ENCODE data around the gene CALD1.

The CALD1 gene

GRCh38 chr7:134798155-134798554 lies 18.7 kb downstream of the CALD1 start:
- Histone ChIP-seq H3K27me3 (ENCODE audit: control insufficient read depth, insufficient read depth, low read length) (no peaks in the 10 kb centered on the region), H3K4me1 (ENCODE audit: control insufficient read depth, low read depth, low read length) (no peaks in the 10 kb centered on the region), H3K27ac (ENCODE audit: low read length) (no peak overlapping the region), H3K9me3 (ENCODE audit: control insufficient read depth, low read depth, low read length) (peaks cover 6% of the 10 kb centered on the region), H3K4me3 (ENCODE audit: low read length) (no peak overlapping the region), H3K9ac (ENCODE audit: low read length) (no peak overlapping the region), H3K36me3 (ENCODE audit: control insufficient read depth, low read depth, low read length) (no peaks in the 10 kb centered on the region)

- H3K9me3 ChIP-seq (ENCODE audit: control insufficient read depth, low read depth, low read length), result peaks cover 6% of the 10 kb centered on the region
- no peak overlapping the region for H3K27ac ChIP-seq (ENCODE audit: low read length)
- no peak overlapping the region for H3K4me3 ChIP-seq (ENCODE audit: low read length)
- H3K27me3 ChIP-seq (ENCODE audit: control insufficient read depth, insufficient read depth, low read length), result no peaks in the 10 kb centered on the region
- H3K4me1 ChIP-seq (ENCODE audit: control insufficient read depth, low read depth, low read length), result peaks cover 3% of the 10 kb centered on the region
- no peak overlapping the region for H3K9ac ChIP-seq (ENCODE audit: low read length)
- H3K36me3 ChIP-seq (ENCODE audit: control insufficient read depth, low read depth, low read length), result no peaks in the 10 kb centered on the region
Measured at GRCh38 chr7:134799377-134799776, 19.9 kb downstream of the CALD1 start.

- Histone ChIP-seq H3K9me3 (ENCODE audit: control insufficient read depth, low read depth, low read length) (peaks cover 6% of the 10 kb centered on the region), H3K36me3 (ENCODE audit: control insufficient read depth, low read depth, low read length) (no peaks in the 10 kb centered on the region), H3K4me3 (ENCODE audit: low read length) (no peak overlapping the region), H3K9ac (ENCODE audit: low read length) (no peak overlapping the region), H3K27ac (ENCODE audit: low read length) (no peak overlapping the region), H3K27me3 (ENCODE audit: control insufficient read depth, insufficient read depth, low read length) (no peaks in the 10 kb centered on the region), H3K4me1 (ENCODE audit: control insufficient read depth, low read depth, low read length) (peaks cover 9% of the 10 kb centered on the region)
Measured at GRCh38 chr7:134802762-134803161, 23.3 kb downstream of the CALD1 start.

DNA sequence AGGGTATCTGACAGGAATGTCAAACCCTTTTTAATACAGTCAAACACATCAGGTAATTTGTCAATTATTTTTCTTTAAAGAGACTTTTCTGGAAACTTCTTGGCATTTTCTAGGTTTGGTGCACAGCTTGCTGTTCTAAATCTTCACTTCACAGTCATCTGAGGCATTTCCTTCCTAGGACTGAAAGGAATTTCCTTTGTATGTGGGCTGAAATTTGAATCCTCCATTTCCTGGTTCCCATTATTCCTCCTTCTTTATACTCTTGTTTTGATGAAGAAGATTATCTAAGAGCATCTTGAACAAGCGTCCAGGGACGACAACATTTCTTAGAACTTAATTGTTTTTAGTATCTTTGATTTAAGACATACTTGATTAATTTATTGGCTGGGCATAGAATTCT lies 24.9 kb downstream of the CALD1 start:
- Histone ChIP-seq H3K27ac (ENCODE audit: low read length) (no peak overlapping the region), H3K4me1 (ENCODE audit: control insufficient read depth, low read depth, low read length) (peaks cover 13% of the 10 kb centered on the region), H3K36me3 (ENCODE audit: control insufficient read depth, low read depth, low read length) (no peaks in the 10 kb centered on the region), H3K9me3 (ENCODE audit: control insufficient read depth, low read depth, low read length) (peaks cover 6% of the 10 kb centered on the region), H3K4me3 (ENCODE audit: low read length) (no peak overlapping the region), H3K9ac (ENCODE audit: low read length) (no peak overlapping the region), H3K27me3 (ENCODE audit: control insufficient read depth, insufficient read depth, low read length) (no peaks in the 10 kb centered on the region)

GRCh38 chr7:134804854-134805253 lies 25.4 kb downstream of the CALD1 start:
- peaks cover 13% of the 10 kb centered on the region for H3K4me1 ChIP-seq (ENCODE audit: control insufficient read depth, low read depth, low read length)
- H3K4me3 ChIP-seq (ENCODE audit: low read length), result no peak overlapping the region
- H3K9ac ChIP-seq (ENCODE audit: low read length), result no peak overlapping the region
- H3K36me3 ChIP-seq (ENCODE audit: control insufficient read depth, low read depth, low read length), result no peaks in the 10 kb centered on the region
- peaks cover 6% of the 10 kb centered on the region for H3K9me3 ChIP-seq (ENCODE audit: control insufficient read depth, low read depth, low read length)
- no peak overlapping the region for H3K27ac ChIP-seq (ENCODE audit: low read length)
- H3K27me3 ChIP-seq (ENCODE audit: control insufficient read depth, insufficient read depth, low read length), result no peaks in the 10 kb centered on the region

DNA sequence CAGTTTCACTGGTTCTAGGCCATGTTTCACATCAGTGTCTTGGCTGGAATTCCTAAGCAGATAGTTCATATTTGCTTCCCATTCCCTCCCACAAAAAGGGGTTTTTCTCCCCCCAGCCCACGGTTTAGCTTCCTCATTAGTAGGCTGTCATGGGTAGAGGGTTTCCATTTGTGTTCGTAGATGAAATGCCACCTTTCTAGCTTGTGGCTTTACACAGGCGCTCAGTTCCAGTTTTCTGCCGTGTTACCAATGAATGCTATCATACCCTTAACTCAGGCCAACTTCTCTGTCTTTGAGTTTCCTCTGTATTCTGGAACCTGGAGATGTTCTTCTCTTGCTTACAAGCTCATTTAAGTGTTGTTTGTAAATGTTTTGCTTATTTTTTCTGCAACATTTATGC lies 26.8 kb downstream of the CALD1 start:
- H3K36me3 ChIP-seq (ENCODE audit: control insufficient read depth, low read depth, low read length), result no peaks in the 10 kb centered on the region
- no peak overlapping the region for H3K4me3 ChIP-seq (ENCODE audit: low read length)
- peaks cover 13% of the 10 kb centered on the region for H3K4me1 ChIP-seq (ENCODE audit: control insufficient read depth, low read depth, low read length)
- no peak overlapping the region for H3K9ac ChIP-seq (ENCODE audit: low read length)
- H3K27me3 ChIP-seq (ENCODE audit: control insufficient read depth, insufficient read depth, low read length), result no peaks in the 10 kb centered on the region
- H3K9me3 ChIP-seq (ENCODE audit: control insufficient read depth, low read depth, low read length), result peaks cover 6% of the 10 kb centered on the region
- H3K27ac ChIP-seq (ENCODE audit: low read length), result no peak overlapping the region

GRCh38 chr7:134809616-134810015 lies 30.2 kb downstream of the CALD1 start:
- Histone ChIP-seq H3K4me1 (ENCODE audit: control insufficient read depth, low read depth, low read length) (peaks cover 8% of the 10 kb centered on the region), H3K9me3 (ENCODE audit: control insufficient read depth, low read depth, low read length) (no peaks in the 10 kb centered on the region), H3K36me3 (ENCODE audit: control insufficient read depth, low read depth, low read length) (no peaks in the 10 kb centered on the region), H3K27ac (ENCODE audit: low read length) (no peak overlapping the region), H3K27me3 (ENCODE audit: control insufficient read depth, insufficient read depth, low read length) (no peaks in the 10 kb centered on the region), H3K4me3 (ENCODE audit: low read length) (no peak overlapping the region), H3K9ac (ENCODE audit: low read length) (no peak overlapping the region)

GRCh38 chr7:134811765-134812164 lies 32.3 kb downstream of the CALD1 start:
- Histone ChIP-seq H3K9ac (ENCODE audit: low read length) (no peak overlapping the region), H3K36me3 (ENCODE audit: control insufficient read depth, low read depth, low read length) (no peaks in the 10 kb centered on the region), H3K27ac (ENCODE audit: low read length) (no peak overlapping the region), H3K27me3 (ENCODE audit: control insufficient read depth, insufficient read depth, low read length) (no peaks in the 10 kb centered on the region), H3K4me3 (ENCODE audit: low read length) (no peak overlapping the region), H3K9me3 (ENCODE audit: control insufficient read depth, low read depth, low read length) (no peaks in the 10 kb centered on the region), H3K4me1 (ENCODE audit: control insufficient read depth, low read depth, low read length) (peaks cover 4% of the 10 kb centered on the region)

- H3K36me3 ChIP-seq (ENCODE audit: control insufficient read depth, low read depth, low read length), result no peaks in the 10 kb centered on the region
- no peak overlapping the region for H3K4me3 ChIP-seq (ENCODE audit: low read length)
- no peak overlapping the region for H3K27ac ChIP-seq (ENCODE audit: low read length)
- H3K27me3 ChIP-seq (ENCODE audit: control insufficient read depth, insufficient read depth, low read length), result no peaks in the 10 kb centered on the region
- H3K4me1 ChIP-seq (ENCODE audit: control insufficient read depth, low read depth, low read length), result no peaks in the 10 kb centered on the region
- H3K9ac ChIP-seq (ENCODE audit: low read length), result no peak overlapping the region
- H3K9me3 ChIP-seq (ENCODE audit: control insufficient read depth, low read depth, low read length), result no peaks in the 10 kb centered on the region
Measured at GRCh38 chr7:134813663-134814396, 34.4 kb downstream of the CALD1 start.

DNA sequence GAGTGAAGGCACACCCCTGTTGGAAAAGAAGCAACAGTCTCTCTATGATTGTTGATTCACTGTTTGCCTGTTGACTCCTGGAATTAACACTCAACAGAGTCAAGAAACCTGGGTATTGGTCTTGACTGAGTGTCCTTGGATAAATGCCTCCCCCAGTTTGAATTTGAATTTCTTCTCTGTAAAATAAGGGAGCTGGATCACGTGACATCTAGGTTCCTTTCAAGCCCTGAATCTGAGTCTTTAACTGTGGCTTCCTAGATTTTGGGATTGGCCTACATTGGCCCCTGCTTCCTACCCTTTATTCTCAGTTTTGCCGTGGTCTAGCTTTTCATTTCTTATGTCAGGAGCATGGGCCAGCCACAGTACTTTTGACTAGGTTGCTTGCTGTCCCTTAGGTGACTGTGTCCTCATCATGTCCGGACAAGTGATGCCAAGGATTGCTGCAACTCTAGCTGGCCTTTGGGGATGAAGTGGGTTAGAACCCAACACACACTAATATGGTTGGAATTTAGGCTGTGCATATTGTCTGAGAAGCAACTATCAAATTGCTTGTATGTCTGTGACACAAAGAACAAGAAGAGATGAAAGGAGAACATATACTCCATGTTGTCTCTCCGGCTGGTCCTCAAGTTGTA lies 35.4 kb downstream of the CALD1 start:
- H3K9ac ChIP-seq (ENCODE audit: low read length), result no peak overlapping the region
- no peaks in the 10 kb centered on the region for H3K9me3 ChIP-seq (ENCODE audit: control insufficient read depth, low read depth, low read length)
- H3K27me3 ChIP-seq (ENCODE audit: control insufficient read depth, insufficient read depth, low read length), result no peaks in the 10 kb centered on the region
- H3K36me3 ChIP-seq (ENCODE audit: control insufficient read depth, low read depth, low read length), result no peaks in the 10 kb centered on the region
- H3K4me1 ChIP-seq (ENCODE audit: control insufficient read depth, low read depth, low read length), result no peaks in the 10 kb centered on the region
- no peak overlapping the region for H3K4me3 ChIP-seq (ENCODE audit: low read length)
- H3K27ac ChIP-seq (ENCODE audit: low read length), result no peak overlapping the region

DNA sequence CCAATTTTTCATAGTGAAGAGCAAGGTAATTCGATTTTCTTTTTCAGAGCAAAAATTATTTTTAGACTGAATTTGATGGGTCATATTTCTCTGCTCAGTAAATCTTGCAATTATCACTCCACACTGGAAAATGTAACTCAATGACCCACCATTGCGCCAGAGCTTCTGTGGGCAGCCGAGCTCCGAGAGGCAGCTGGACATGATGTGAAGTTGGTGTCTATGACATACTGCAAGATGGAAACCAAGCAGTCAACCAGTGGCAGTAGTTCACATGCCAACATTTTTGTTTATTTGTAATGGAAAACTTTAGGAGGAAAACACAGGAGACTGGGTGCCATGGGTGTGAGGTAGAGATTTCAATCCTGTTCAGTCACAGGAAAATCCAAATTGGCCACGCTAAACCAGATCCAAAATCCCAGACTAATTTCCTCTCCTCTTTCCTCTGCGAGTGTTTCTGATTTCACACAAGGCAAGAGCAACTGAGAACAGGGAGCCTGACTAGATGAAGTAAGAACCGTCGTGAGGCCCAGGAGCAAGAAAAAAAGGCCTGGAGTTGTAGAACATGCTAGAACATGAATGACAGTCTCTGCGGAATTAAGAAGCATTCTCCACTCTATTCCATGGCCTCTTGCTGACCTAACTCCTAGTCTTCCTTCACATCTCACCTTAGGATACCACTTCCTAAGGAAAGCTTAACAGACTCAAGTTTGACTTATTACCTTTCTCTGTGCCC lies 39.3 kb downstream of the CALD1 start:
- no peaks in the 10 kb centered on the region for H3K9me3 ChIP-seq (ENCODE audit: control insufficient read depth, low read depth, low read length)
- H3K36me3 ChIP-seq (ENCODE audit: control insufficient read depth, low read depth, low read length), result no peaks in the 10 kb centered on the region
- H3K4me3 ChIP-seq (ENCODE audit: low read length), result no peak overlapping the region
- H3K4me1 ChIP-seq (ENCODE audit: control insufficient read depth, low read depth, low read length), result no peaks in the 10 kb centered on the region
- H3K27me3 ChIP-seq (ENCODE audit: control insufficient read depth, insufficient read depth, low read length), result no peaks in the 10 kb centered on the region
- H3K9ac ChIP-seq (ENCODE audit: low read length), result no peak overlapping the region
- no peak overlapping the region for H3K27ac ChIP-seq (ENCODE audit: low read length)

All from iPS-18a (cell line).